ENCODE data around the gene ULK4.
"Not testable (repeated sequence)": the region's sequence is repeated elsewhere in the genome, so short reads cannot be mapped to it uniquely, and the experiment has no call there.

- not testable (repeated sequence) for TF ChIP-seq CTCF, POLR2A (IDR thresholded peaks at IDR 0.05)
Measured at GRCh38 chr3:41284934-41285333, 677.0 kb downstream of the ULK4 start.
